ENCODE measurements around the gene GNAQ. TPM values are rescaled to one million over a fixed set of nuclear protein-coding genes. Genes with fewer than 3 reads are reported as not detected.

Gene GNAQ
- total and polyA plus RNA-seq, 10 donors: 4.4 to 52.3 (median 31.2) TPM

DNA sequence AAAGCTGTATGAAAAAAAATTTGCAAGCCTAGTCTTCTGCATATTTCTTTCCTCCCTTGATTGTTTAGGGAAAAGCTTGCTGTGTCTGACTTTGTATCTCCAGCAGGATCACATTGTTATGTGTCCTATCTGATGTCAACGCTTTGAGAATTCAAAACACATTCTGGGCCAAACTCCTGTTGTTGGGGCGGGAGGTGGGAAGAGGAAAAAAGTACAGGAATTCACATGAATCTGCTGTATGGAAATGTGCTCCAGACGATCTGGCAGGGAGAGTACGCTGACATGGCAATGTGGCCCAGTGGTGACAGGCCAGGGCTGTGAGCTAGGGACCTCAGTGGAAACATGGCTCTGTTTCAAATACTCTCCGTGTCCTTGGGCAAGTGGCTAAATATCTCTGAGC is 296.1 kb downstream of the GNAQ start:
- H3K9me3 ChIP-seq: no peaks in the 10 kb centered on the region
- no peak for TF ChIP-seq POLR2AphosphoS5 (IDR thresholded peaks at IDR 0.05)
- WGBS, 5 donors: 83 to 95% (median 89%) methylated on average over 5 of the region's 5 CpGs
- H3K36me3 ChIP-seq: no peaks in the 10 kb centered on the region
- peaks cover 0 to 9% (median 0%) of the 10 kb centered on the region in 6 donors for H3K4me1 ChIP-seq
- no peak overlapping the region for H3K4me3 ChIP-seq
- no peak overlapping the region for H3K27ac ChIP-seq
- intact Hi-C loops (cut with DNase I; ENCODE audit: low total_unique reads): no loop called here
- no peak for DNase-seq
- H3K27me3 ChIP-seq (replicated peaks in 1 of 7): no peaks in the 10 kb centered on the region

DNA sequence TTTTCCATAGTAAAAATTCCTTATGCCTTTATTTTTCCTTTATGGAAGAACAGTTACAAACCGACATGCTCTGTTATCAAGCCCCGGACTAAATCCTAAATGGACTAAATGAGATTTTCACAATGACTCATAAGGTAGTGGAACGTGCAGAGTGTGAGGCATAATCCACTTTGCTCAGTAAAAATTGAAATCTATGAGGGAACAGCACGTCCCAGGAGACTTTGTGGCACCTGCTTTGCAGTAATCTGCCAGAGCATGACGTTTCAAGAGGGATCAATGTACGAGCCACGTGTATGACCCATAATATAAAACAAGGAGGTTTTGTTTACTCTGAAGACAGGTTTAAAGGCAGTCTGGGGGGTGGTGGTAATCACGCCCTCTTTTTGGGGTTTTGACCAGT is 299.7 kb downstream of the GNAQ start:
- TF ChIP-seq, protein P1, sequence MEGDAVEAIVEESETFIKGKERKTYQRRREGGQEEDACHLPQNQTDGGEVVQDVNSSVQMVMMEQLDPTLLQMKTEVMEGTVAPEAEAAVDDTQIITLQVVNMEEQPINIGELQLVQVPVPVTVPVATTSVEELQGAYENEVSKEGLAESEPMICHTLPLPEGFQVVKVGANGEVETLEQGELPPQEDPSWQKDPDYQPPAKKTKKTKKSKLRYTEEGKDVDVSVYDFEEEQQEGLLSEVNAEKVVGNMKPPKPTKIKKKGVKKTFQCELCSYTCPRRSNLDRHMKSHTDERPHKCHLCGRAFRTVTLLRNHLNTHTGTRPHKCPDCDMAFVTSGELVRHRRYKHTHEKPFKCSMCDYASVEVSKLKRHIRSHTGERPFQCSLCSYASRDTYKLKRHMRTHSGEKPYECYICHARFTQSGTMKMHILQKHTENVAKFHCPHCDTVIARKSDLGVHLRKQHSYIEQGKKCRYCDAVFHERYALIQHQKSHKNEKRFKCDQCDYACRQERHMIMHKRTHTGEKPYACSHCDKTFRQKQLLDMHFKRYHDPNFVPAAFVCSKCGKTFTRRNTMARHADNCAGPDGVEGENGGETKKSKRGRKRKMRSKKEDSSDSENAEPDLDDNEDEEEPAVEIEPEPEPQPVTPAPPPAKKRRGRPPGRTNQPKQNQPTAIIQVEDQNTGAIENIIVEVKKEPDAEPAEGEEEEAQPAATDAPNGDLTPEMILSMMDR (IDR thresholded peaks at IDR 0.05 in 8 of 11, conservative IDR thresholded peaks at IDR 0.05 in 3 of 11): no peak
- no peak for TF ChIP-seq POLR2A (IDR thresholded peaks at IDR 0.05)
- no peak for TF ChIP-seq POLR2AphosphoS5 (IDR thresholded peaks at IDR 0.05)
- H3K27me3 ChIP-seq (replicated peaks in 1 of 7): no peaks in the 10 kb centered on the region
- 70 to 81% (median 74%) methylated on average over 8 of the region's 8 CpGs for whole genome bisulfite sequencing, 5 donors

DNA sequence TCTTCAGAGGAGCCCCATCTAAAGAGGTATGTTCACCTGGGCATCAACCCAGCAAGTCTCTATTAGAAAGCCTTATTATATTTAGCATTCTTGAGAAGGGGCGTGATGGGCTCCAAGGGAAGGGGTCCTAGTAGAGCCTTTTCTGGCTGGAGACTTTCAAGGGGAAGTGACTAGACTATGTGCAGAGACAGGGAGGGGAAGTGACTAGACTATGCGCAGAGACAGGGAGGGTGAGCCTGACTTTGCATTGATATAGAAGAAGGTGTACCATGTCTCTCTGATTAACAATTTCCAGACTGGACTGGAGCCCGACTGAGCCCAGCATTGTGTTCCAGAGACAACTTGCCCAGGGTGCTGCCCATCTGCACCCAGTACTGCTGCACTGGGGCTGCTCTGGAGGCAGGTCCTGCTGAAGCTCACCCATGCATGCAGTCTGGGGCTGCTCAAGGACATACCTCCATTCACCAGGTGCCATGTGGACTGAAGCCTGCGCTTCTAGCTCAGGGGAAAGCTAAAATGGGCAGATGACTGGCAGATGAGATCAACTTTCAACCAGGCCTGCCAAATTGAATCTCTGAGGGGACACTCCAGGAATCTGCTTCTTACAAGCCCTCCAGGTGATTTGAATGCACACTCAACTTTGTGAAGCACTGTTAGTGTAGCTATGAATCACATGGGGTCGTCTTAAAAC is 300.5 kb downstream of the GNAQ start:
- Histone ChIP-seq H3K9me3 (no peaks in the 10 kb centered on the region), H3K27me3 (replicated peaks in 1 of 7) (no peaks in the 10 kb centered on the region), H3K4me3 (no peak overlapping the region), H3K27ac (no peak overlapping the region), H3K4me1 (peaks cover 0 to 9% (median 0%) of the 10 kb centered on the region in 6 donors), H3K36me3 (peaks cover 0 to 27% (median 17%) of the 10 kb centered on the region in 6 donors)
- TF ChIP-seq, protein P1 (IDR thresholded peaks at IDR 0.05 in 8 of 11, conservative IDR thresholded peaks at IDR 0.05 in 3 of 11): no peak
- TF ChIP-seq POLR2A (IDR thresholded peaks at IDR 0.05) (no peak), POLR2AphosphoS5 (IDR thresholded peaks at IDR 0.05) (no peak)
- intact Hi-C loops (cut with DNase I; ENCODE audit: low total_unique reads): no loop called here
- DNase-seq: no peak
- 75 to 86% (median 84%) methylated on average over 5 of the region's 5 CpGs for WGBS, 5 donors

More for the DNA sequence above, 299.7 kb downstream of the GNAQ start:
- peaks cover 0 to 19% (median 15%) of the 10 kb centered on the region in 6 donors for H3K36me3 ChIP-seq
- H3K4me1 ChIP-seq: peaks cover 0 to 9% (median 0%) of the 10 kb centered on the region in 6 donors
- H3K4me3 ChIP-seq: no peak overlapping the region
- no peak for DNase-seq
- no peaks in the 10 kb centered on the region for H3K9me3 ChIP-seq
- no peak overlapping the region for H3K27ac ChIP-seq
- intact Hi-C loops (cut with DNase I; ENCODE audit: low total_unique reads): no loop called here

DNA sequence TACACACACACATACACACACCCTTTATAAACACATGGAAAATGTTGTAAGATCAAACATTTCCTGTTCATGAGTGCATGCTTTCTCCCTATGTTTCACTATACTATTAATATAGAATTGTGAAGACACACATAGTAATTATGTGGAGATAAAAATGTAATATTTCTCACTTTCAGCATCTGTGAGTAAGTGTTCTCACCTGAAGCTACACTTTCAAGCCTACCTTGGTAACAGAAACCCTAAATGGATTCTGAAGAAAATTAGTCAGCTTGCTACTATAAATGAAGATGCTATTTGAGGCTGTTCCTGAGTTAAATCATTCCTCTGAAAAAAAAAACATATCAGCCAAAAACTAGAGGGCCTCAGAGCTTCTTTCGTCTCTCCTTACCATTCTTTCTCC is 302.4 kb downstream of the GNAQ start:
- Histone ChIP-seq H3K27me3 (replicated peaks in 1 of 7) (no peaks in the 10 kb centered on the region), H3K4me1 (peaks cover 0 to 9% (median 0%) of the 10 kb centered on the region in 6 donors), H3K4me3 (no peak overlapping the region), H3K36me3 (peaks cover 0 to 39% (median 17%) of the 10 kb centered on the region in 6 donors), H3K27ac (no peak overlapping the region), H3K9me3 (no peaks in the 10 kb centered on the region)
- intact Hi-C loops (cut with DNase I; ENCODE audit: low total_unique reads): loop anchor here (5.0 kb wide), 1 partner anchor 262 kb away; no protein-coding TSS in a partner anchor
- DNase-seq: no peak
- WGBS, 5 donors: 85 to 94% (median 89%) methylated on average over 1 of the region's 1 CpG
- no peak for TF ChIP-seq POLR2AphosphoS5 (IDR thresholded peaks at IDR 0.05)
- TF ChIP-seq POLR2A (IDR thresholded peaks at IDR 0.05): no peak

DNA sequence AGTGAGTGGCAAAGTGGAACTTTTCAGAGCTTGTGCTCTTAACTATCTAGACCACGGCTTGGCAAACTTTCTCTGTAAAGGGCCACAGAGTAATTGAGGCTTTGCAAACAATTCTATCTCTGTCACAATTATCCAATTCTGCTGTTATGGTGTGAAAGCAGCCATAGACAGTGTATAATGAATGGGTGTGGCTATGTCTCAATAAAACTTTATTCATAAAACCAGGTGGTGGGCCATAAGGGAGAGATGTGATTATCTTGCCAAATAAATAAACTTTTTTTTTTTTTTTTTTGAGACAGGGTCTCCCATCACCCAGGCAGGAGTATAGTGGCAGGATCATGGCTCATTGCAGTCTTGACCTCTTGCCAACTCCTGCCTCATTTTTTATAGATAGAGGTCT is 304.8 kb downstream of the GNAQ start:
- H3K36me3 ChIP-seq: peaks cover 0 to 39% (median 17%) of the 10 kb centered on the region in 6 donors
- no peak for DNase-seq
- no peak overlapping the region for H3K27ac ChIP-seq
- H3K4me3 ChIP-seq: no peak overlapping the region
- peaks cover 0 to 7% (median 0%) of the 10 kb centered on the region in 6 donors for H3K4me1 ChIP-seq
- intact Hi-C loops (cut with DNase I; ENCODE audit: low total_unique reads): loop anchor here (5.0 kb wide), 1 partner anchor 260 kb away; no protein-coding TSS in a partner anchor
- H3K9me3 ChIP-seq: peaks cover 0 to 7% (median 0%) of the 10 kb centered on the region in 8 donors
- TF ChIP-seq, protein P1 (IDR thresholded peaks at IDR 0.05 in 8 of 11, conservative IDR thresholded peaks at IDR 0.05 in 3 of 11): no peak
- no peaks in the 10 kb centered on the region for H3K27me3 ChIP-seq (replicated peaks in 1 of 7)
- 90 to 95% (median 94%) methylated on average over 1 of the region's 1 CpG for WGBS, 5 donors
